Measurements from ENCODE around the gene PIK3R5.

The PIK3R5 gene

DNA sequence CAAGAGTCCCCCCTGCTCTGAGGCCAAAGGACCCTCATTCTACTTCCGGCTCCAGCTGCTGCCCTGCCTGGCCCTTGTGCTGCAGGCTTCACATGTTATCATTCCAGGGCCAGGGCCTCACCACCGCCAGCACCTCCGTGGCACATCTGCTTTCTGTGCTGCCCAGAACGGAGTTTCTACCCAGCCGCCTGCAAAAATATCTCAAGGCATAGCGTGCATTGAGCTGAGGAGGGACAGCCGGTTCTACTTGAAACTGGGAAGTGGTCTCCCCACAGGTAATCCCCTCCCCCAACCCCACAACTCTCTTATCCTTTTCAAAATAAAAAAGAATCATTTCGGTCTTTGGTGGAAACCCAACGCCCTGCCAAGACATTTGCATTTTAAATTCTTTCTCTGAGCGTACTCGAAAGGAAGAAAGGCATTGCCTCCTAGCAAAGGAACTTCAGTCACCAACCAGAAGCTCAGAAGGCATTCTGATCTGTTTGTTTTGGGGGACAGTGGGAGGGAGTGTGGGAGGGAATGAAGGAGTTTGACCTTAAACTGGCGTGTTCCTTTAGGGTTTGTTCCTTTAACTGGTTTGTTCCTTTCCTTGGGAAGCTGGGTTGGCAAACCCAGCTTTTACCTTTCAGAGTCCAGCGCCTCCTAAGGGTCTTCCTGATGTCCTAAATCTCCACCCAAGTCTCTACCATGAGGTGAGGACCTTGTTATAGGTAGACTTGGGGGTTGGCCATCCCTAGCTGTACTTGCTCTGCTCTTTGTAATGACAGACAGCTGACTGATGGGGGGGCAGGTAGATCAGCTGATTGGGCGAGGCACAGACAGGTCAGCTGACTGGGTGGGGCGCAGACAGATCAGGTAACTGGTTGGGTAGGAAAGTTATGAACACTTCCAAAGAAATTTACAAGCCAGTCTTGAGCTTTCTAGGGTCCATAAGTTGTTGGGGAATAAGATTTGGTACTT is 64.6 kb downstream of the PIK3R5 start:
- no peak overlapping the region for H3K4me3 ChIP-seq (ENCODE audit: control insufficient read depth, low read depth, low read length)
- DNase-seq (ENCODE audit: low read depth), result no peak
- TF ChIP-seq, protein P1, sequence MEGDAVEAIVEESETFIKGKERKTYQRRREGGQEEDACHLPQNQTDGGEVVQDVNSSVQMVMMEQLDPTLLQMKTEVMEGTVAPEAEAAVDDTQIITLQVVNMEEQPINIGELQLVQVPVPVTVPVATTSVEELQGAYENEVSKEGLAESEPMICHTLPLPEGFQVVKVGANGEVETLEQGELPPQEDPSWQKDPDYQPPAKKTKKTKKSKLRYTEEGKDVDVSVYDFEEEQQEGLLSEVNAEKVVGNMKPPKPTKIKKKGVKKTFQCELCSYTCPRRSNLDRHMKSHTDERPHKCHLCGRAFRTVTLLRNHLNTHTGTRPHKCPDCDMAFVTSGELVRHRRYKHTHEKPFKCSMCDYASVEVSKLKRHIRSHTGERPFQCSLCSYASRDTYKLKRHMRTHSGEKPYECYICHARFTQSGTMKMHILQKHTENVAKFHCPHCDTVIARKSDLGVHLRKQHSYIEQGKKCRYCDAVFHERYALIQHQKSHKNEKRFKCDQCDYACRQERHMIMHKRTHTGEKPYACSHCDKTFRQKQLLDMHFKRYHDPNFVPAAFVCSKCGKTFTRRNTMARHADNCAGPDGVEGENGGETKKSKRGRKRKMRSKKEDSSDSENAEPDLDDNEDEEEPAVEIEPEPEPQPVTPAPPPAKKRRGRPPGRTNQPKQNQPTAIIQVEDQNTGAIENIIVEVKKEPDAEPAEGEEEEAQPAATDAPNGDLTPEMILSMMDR (conservative IDR thresholded peaks at IDR 0.05; ENCODE audit: control insufficient read depth, insufficient read depth, low read depth, low read length), result no peak

DNA sequence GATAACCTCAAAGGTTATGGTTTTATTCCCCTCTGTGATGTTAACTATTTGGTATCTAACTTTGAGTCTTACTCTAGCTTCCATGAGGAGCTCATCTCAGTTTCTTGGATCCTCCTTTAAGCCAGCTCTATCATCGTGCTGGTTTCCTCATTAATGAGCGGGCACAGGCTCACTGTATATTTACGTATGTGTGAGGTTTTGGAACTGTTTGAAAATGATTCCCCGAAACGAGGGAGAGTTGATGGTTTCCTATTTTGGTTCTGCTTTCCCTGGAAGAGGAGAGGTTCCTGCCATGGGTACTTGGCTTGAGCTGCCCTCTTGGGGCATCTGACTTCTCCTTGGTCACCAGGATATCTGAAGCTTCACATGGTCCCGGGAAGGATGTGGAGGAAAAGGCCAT is 65.3 kb downstream of the PIK3R5 start:
- no peak for DNase-seq (ENCODE audit: low read depth)
- TF ChIP-seq, protein P1 (conservative IDR thresholded peaks at IDR 0.05; ENCODE audit: control insufficient read depth, insufficient read depth, low read depth, low read length), result no peak
- no peak overlapping the region for H3K4me3 ChIP-seq (ENCODE audit: control insufficient read depth, low read depth, low read length)

DNA sequence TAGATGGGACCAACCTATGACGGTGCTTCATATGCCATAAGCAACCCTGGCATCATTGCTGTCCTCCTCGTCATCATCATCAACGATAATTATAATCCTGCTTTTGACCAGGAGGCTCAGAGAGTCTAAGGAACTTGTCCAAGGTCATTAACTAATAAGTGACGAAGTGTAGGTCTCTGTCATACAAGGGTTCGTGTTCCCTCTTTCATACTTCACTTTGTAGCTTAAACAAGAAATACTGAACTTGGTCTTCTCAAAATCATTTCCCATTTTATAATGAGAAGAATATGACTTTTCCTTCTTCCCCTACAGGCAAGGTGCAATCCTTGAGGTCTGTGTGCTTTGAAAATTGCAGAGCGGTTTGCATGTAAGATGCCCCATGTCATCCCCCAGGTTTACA is 66.9 kb downstream of the PIK3R5 start:
- no peak for DNase-seq (ENCODE audit: low read depth)
- H3K4me3 ChIP-seq (ENCODE audit: control insufficient read depth, low read depth, low read length), result no peak overlapping the region
- TF ChIP-seq, protein P1 (conservative IDR thresholded peaks at IDR 0.05; ENCODE audit: control insufficient read depth, insufficient read depth, low read depth, low read length), result no peak

DNA sequence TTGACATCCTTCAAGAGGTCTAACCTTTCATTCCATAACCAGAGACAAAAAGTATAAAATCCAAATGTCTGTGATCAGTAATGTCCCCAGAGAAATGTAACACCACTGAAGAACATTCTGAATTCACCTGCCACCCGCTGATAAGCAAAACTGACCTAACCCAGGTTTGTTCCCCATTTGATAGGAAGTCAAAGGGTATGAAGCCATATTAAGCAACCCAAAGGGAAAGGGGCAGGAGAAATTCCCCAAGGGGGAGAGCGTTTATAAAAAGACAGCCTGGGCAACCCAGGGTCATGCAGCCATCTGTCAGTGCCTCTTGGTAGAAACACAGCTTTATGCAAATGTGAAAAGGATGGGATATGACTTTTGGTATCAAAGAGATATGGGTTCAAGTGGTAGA is 67.4 kb downstream of the PIK3R5 start:
- TF ChIP-seq, protein P1 (conservative IDR thresholded peaks at IDR 0.05; ENCODE audit: control insufficient read depth, insufficient read depth, low read depth, low read length), result no peak
- H3K4me3 ChIP-seq (ENCODE audit: control insufficient read depth, low read depth, low read length), result no peak overlapping the region
- no peak for DNase-seq (ENCODE audit: low read depth)

DNA sequence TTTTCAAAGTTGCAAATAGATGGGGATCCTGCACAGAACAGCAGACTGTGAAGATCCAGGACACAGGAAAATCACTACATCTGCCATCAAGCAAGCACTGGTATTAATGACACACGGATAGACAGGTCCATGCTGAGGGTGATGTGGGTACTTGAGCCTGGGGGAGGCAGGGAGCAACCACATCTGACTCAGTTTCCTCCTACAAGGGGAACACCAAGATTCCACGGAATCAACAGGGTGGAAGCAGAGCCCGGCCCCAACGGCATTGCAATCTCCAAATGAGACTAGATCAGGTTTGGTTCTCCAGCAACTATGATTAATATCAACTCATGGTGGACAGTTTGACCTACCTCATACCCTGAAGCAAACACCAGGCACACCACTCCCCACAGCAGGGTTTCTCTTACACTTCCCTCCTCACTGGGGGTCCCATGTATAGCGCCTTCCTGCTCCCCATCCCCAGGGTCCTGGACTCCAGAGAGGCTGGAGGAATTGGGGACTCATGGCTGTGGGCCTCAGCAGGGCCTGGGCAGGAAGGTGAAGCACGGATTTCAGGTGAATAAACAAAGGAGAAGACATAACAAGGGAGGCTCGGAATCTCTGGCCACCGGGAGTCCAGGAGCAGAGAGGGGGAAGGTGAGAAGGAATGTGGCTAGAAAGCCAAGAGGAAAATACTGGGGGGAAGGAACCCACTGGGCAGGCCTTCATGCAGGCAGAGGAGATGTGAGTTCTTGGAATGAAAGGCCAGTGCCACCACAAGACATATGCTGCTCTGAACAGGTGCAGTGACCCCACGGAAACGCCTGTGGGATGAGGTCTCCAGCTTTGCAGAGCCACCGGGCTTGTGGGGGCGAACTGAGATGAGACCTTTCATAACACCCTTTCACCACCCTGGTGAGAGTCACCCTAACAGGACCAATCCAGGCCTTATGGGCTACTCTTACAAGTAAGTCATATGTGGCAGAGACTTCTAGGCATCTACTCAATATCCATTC is 68.6 kb downstream of the PIK3R5 start:
- TF ChIP-seq, protein P1 (conservative IDR thresholded peaks at IDR 0.05; ENCODE audit: control insufficient read depth, insufficient read depth, low read depth, low read length), result no peak
- H3K4me3 ChIP-seq (ENCODE audit: control insufficient read depth, low read depth, low read length), result no peak overlapping the region
- DNase-seq (ENCODE audit: low read depth), result no peak

DNA sequence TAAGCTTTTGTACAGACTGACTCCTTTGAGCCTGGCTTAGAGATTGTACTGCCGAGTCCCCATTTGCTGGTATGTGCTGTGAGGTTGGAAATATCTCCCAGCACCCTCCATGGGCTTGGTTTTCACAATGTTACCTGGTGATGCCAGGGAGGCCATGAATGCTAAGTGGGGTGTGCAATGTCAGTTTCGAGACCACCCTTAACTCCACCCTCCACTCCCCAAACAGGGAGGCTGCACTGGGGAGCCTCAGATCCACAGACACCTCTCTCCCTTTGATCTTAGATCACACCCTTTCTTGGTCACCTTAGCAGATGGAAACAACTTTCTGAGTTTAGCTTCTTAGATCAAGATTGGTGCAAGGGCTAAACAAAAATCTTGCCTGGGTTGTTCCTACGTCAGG is 69.4 kb downstream of the PIK3R5 start:
- DNase-seq (ENCODE audit: low read depth), result no peak
- no peak overlapping the region for H3K4me3 ChIP-seq (ENCODE audit: control insufficient read depth, low read depth, low read length)
- TF ChIP-seq, protein P1 (conservative IDR thresholded peaks at IDR 0.05; ENCODE audit: control insufficient read depth, insufficient read depth, low read depth, low read length), result no peak
